Measurements from ENCODE around the gene ANXA6.

DNA sequence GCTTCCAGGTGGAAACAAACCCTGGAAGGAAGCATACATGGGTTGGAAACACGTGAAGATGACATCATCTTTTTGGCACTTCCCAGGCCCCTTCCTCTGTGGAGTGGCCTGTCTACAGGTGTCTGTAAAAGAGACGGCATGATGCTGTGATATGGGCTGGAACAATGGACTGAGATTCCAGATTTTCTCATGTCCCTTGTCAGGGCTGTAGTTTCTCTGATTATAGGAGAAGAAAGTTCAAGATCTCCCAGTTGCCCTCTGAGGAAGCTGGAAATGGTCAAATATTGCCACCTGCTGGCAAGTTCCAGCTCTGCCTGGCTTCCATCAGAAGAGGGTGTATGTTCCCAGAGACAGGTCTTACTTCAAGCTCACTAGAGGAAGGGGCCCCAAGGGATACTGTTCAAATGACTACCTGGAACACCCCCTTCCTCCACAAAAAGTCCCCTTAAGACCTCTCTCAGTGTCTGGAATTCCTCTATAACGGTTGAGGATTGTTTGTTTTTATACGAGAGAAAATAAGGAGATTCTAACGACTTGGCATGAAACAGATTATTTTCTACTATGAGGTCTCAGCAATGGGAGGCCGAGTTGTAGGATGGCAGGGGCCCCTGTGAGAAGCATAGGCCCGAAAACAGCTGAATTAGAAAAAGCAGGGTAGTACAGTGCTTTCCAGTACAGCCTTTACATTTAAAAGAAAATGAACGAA lies 7.3 kb upstream of the ANXA6 start:
- TF ChIP-seq CTCF (conservative IDR thresholded peaks at IDR 0.05; ENCODE audit: low read depth, low read length) (peak; percentile 91), EZH2 (IDR thresholded peaks at IDR 0.05; ENCODE audit: borderline replicate concordance, low read depth, low read length, poor library complexity, severe bottlenecking) (no peak)

Data from A673 (cell line).